NOMO-1 treated with dmso at 0.1 percent for 144 hours (cell line): ENCODE results near the gene L3MBTL4.
"Not testable (repeated sequence)": the region's sequence is repeated elsewhere in the genome, so short reads cannot be mapped to it uniquely, and the experiment has no call there.

ENCODE experiments used
- DNase-seq: peaks from one replicate; lab custom pipeline; 2025; ENCODE audit not compliant: unreplicated experiment; lab: John Stamatoyannopoulos, UW

The L3MBTL4 gene

DNA sequence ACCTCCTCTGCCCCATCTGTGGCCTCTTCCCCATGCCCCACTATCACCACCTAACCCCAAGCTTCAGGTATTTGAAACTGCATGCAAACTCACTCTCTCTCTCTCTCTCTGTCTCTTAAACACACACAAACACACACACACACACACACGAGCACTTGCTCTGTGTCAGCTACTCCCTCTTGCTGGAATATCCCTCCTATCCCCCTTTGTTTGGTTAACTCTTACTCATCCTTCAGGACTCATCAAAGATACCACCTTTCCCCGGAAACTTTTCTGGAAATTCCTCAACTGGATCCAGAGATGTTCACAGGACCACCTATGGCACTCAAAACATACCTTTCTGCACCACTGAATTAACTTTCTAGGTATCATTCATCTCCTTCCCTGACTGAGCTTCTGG is 296.6 kb downstream of the L3MBTL4 start:
- no peak for DNase-seq

DNA sequence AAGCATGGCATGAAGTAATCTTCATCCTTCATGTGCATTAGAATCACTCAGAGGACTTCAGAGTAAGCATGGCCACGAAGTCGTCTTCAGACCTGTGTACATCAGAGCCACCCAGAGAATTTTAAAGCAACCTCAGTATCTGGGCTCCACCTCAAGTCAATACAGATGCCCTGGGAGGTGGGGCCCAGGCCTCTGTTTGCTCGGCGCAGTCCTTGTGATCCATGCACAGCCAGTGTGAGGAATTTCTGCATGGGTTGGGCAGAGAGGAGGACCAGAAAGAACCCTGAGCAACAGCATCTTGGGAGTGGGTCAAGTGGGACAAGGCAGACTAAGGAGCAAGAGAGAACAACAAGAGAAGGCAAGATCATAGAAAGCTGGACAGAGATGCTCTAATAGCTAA is 299.0 kb downstream of the L3MBTL4 start:
- no peak for DNase-seq

DNA sequence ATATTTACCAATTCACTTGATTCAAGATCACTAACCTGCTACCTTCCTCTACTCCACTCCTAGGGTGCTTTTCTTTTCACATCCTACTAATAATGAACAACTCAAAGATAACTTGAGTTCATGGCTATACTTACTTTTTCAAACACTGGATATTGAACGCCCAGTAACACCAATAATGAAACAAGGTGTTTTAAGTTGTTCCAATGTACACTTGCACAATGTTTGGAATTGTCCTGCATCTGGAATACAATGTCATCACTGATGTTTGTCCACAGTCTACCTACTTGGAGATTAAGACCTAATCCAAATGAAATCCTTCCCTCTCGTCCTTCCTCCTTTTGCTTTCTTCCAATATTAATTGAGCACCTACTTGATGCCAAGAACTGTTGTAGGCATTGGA is 301.1 kb downstream of the L3MBTL4 start:
- no peak for DNase-seq

DNA sequence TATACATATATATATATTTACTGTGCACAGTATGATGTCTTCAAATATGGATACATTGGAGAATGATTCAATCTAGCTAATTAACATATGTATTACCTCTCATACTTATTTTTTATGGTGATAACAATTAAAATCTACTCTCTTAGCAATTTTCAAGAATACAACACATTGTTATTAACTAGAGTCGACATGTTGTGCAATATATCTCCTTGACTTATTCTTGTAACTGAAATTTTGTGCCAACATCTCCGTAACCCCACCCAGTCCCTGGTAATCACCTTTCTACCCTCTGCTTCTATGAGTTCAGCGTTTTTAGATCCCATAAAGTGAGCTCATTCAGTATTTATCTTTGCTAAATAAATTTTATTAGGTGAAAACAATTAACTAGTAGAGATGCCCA is 303.0 kb downstream of the L3MBTL4 start:
- DNase-seq = no peak

DNA sequence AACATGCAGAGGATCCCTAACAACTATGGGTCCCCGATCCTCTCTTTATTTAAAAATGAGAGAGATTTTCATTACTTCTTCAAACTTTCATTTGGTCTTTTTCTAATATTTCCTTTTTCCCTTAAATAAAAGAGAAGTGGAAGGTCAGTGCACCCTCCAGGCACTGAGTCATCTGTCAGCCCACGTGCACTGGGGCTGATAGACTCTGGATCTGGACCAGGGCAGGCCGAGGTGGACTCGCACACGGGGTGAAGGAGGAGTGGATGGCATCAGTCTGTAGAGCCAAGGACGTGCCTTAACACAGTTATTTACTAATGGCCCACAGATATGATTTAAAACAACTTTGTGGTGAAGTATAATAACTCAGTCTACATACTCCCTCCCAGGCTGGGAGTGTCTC is 305.0 kb downstream of the L3MBTL4 start:
- no peak for DNase-seq

DNA sequence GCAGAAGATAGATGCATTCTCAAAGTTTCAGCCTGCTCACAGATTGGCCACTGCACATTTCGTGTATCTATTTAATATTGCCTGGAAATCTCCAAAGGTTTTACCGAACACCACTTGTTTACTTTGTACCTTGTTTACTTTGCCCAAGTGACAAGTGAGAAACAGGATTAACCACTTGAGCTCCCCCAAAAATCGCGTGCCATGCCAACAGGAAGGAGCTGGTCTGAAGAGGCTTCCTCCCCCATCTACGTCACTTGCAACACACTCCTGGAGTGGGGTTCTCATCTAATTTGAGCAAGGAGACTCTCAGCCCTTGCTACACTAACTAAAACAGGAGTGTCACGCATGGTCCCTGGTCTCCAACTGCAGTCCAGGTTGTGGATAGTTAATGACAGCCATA is 306.9 kb downstream of the L3MBTL4 start:
- no peak for DNase-seq

DNA sequence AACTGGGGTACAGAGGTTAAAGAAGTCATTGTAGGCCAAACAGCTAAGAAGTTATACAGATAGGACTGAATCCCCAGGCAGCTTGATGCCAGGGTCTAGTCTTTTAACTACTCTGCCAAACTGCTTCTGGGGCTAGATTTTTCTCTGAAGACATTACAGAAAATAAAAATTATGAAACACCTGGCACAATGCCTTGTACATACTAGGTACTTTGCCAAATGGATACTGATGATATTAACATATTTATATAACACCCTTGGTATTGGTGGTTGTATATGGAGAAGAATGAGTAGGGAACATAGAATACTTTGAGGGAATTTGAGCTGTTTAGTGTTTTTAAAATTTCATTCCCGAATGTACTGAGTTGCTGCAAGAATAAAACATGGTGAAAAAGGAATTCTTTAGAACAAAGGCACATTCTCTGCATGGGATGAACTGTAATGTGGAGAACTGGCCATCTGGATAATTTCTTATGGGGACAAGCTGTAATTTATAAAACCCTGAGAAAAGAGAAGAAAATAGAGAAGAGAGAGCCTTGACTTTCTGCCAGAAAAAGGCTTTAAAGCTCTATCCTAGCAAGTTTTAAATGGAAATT is 308.5 kb downstream of the L3MBTL4 start:
- DNase-seq = no peak

DNA sequence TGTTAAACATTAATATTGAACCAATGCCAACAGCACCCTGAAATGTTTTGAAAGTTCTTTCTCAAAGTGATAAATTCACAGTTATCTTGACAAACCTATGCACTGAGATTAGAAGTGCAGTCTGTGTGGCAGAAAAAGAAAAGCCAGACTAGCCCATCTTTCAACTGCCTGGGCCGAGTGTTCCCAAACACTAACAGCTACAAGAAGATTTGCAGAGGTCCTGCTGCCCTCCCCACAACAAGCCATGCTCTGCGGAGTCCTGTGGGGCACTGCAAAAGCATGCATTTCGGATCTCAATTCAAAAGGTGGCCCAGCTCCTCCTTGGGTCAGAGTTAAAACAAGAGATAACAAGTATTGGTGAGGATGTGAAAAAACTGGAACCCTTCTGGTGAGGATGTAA is 311.0 kb downstream of the L3MBTL4 start:
- DNase-seq = no peak

DNA sequence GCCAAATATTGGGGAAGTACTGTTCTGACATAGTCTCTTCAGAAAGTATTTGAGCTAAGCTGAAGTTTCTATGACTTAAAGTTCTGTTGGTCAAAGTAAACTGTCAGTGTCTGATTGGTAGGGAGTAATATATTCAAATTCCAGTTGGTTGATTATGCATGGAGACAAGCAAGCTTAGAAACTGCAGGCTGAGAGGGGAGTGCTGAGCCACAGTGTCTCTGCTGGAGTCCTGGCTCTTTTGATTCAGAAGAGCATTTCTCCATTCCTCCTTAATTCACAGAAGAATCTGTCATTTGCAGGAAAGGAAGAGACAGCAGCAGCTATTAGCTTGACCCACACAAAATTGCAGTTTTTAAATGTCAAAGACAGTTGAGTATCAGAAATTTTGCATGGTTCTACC is 318.0 kb downstream of the L3MBTL4 start:
- DNase-seq = no peak

DNA sequence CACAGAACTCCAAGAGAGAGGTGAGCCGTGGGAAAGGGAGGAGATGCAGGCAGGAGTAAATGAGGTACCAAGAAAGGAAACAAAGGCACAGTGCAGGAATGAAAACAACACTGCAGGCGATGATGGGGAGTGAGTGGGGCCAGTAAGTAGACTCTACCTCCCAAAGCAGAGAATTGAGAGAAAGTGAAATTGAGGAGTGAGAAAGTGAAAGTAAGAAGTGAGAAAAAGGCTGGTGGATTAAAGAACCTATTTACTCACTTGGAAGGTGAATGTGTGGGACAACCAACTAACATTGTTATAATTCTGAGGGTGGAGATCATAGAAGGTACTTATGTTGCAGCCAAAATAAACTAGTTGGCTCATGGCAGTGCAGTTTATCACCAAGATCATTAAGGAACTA is 326.3 kb downstream of the L3MBTL4 start:
- DNase-seq = no peak

DNA sequence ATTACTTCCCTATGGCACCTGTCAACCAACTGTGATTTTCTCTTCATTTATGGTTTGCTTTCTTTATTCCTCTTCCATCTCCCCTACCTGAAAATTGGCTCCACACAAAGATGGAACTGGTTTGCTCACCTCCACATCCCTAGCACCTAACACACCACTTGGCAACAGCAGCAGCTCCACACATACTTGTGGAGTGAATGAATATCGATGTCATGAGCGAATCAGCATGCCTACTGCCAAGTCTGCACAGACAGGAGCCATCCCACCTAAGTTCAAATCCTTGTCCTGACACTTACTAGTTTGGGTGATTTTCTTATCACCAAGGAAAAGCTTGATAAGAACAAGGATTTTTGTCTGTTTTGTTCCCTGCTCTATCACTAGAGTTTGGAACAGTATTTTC is 328.0 kb downstream of the L3MBTL4 start:
- DNase-seq = no peak

DNA sequence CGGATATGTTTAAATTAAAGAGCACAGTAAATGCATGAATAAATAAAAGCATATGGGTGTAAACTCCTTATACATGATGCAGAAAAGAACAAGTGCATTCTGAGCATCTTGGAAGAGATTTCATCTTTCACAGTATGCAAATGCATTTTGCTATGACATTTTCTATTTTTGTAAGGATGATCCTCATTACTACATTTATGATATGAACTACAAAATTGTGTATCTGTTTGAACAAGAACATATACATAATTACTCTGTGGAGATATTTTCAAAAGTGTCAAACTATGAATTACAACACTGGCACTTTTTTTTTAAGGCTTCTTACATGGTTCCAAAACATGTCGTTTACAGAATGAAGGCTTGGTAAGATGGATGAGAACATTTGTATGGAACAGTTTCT is 335.3 kb downstream of the L3MBTL4 start:
- DNase-seq = no peak

DNA sequence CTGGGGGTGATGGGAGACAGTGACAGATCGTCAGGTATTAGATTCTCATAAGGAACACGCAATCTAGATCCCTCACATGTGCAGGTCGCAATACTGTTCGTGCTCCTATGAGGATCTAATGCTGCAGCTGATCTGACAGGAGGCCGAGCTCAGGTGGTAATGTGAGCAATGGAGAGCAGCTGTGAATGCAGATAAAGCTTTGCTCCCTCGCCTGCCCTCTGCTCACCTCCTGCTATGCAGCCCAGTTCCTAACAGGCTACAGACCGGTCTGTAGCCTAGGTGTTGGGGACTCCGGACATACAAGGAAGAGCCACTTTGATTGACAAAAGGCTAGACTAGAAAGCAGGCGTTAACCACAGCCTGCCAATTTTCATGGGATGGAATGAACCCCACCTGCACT is 335.8 kb downstream of the L3MBTL4 start:
- no peak for DNase-seq

DNA sequence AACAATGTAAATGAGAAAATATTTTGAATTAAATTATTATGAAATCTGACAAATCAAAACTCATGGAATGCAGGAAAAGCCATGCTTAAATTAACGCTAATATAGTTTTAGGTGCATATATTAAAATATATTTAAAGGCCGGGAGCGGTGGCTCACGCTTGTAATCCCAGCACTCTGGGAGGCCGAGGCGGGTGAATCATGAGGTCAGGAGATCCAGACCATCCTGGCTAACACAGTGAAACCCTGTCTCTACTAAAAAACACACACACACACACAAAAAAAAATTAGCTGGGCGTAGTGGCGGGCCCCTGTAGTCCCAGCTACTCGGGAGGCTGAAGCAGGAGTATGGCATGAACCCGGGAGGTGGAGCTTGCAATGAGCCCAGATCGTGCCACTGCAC is 342.3 kb downstream of the L3MBTL4 start:
- not testable (repeated sequence) for DNase-seq

DNA sequence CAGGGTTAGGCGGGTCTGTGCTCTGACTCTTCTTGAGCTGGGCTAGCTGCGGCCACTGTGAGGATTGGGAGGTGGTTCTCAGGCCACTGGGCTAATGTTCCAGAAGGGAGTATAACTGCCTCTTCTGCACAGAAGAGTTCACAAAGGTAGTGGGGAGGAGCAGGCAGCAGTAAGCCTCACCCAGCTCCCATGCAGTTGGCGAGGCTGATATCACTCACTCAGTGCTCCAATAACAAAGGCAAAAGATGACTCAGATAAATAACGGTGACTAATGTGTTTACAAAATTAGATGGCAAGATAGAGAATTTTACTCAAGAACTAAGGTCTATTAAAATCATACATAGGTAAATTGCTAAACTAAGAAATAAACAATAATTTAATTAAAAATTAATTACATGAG is 345.2 kb downstream of the L3MBTL4 start:
- no peak for DNase-seq

DNA sequence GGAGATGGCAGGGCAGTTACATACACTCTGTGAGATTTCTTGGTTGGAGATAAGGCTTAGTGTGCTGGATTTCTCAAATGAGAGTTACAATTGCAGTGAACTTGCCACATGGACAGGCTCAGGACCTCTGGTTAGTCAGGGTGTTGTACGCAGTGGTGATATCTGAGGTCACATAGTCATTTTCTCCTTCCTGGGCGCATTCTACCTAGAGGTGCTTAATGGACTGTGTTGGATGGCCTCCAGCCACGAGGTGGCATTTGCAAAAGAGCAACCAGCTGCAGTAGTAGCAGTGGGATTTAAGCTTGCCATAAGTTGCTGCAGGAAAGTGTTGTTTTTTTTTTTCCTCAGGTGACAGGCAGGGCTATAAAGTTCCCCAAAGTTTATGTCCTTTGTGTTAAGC is 345.6 kb downstream of the L3MBTL4 start:
- DNase-seq = no peak

DNA sequence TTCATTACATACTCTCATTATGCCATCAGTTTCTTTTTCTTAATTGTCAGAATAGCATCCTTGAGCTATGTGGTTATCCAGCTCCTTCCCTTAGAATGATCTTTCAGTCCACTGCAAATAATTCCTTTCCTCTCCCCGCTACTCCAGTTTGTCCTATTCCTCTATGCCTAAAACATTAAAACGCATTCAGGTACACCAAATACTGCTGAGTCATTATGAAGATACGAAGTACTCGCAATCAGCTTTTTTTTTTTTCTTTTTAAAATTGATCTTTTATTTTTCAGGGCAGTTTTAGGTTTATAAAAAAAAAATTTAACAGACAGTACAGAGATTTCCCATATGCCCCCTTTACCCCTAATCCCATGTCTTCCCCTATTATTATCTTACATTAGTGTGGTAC is 354.6 kb downstream of the L3MBTL4 start:
- no peak for DNase-seq

DNA sequence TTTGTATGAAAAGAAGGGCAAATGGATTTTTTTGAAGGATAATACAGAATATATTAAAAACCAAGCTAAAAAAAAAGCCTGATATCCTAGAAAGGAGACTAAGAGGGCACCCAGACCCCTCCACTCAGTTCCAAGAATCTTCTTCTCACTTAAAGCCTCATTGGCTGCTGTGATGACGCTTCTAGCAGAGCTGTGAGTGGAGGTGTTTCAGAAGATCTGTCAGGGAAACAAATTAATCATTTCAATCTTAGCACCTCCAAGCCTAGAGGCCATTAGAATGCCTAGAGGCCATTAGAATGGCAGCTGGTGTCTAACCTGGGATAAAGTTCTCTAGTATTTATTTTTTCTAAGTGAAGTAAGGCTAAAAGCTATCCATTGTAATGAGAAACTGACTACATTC is 355.2 kb downstream of the L3MBTL4 start:
- no peak for DNase-seq

DNA sequence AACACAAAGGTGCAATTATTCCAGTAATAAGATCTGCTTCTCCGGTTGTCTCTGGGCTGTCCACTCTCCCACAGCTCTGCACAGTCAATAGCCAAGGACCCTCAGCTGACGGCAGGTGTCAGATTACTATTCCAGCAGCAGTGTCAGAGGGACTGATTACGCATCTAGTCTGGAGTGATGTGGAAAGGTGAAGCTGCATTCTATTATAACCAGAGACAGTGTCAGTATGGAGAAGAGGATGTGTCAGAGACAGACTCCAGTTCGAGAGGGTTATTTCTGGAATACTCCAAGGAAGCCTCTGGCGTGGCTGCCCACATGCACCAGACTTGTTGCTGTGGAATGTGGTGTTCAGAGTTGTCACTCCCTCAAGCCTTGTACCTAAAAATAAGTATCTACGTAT is 355.8 kb downstream of the L3MBTL4 start:
- DNase-seq = no peak

DNA sequence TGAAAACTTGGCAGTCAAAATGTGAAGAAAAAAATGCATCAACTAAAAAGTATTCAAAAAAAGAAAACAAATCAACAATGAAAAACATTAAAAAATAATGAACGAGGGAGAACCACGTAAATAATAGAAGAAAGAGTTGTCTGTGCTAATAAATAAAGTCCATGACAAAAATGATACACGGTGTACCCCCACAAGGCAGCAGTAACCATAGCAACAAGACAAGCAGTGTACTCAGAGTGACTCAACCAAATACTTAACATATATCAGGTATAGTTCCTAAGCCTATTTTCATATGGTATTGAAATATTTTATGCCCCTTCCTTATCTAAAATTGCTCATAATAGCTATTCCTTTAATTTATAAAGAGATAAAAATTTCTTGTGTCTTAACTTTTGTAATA is 357.1 kb downstream of the L3MBTL4 start:
- DNase-seq = no peak

DNA sequence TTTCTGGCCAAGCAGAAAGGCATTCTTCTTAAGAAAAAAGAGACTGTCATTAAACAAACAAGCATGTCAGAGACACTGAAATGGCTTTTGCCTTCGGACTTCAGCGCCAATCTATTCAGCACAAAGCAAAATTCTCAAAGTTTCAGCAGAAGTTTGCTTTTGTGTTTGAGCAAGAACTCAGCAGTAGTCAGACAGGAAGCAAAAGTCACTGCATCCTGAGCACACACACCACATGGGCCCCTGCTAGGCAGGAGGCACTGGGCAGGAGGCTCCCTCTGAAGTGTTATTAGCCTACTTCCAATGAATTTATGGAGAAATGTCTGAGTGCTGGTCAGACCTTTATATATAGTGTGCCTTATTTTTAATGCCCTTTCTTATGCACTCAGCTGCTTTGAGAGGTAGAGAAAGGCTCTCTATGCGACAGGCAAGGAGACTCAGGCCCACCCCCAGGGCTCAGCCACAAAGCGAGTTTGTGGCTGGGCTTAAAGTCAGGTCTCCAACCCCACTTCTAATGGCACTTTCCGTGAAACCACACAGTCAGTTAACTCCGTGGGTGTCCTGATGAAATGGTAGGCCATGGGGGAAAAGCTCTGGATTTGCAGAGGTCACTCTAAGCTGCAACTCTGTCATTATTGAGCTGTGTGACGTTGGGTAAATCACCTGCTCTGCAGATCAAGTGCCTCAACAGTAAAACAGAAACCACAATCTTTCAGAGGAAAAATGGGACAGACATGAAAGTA is 358.4 kb downstream of the L3MBTL4 start:
- DNase-seq = no peak

DNA sequence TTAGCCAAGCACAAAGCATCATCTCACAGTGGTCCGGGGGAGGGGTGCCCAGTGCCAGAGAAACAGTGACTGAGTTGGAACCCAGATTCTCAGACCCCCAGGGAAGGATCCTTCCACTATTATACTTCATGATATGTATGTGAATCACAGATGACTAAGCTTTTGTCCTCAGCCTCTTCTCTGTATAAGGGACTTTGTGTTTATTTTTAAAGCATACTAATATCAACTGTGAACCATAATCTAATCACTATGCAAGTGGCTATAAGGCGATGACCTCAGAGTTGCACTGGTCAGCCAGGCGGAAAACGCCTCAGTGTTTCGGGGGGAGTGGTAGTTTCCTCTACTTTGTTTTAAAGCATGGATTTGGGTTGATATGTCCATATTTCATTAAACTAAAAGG is 359.0 kb downstream of the L3MBTL4 start:
- no peak for DNase-seq

DNA sequence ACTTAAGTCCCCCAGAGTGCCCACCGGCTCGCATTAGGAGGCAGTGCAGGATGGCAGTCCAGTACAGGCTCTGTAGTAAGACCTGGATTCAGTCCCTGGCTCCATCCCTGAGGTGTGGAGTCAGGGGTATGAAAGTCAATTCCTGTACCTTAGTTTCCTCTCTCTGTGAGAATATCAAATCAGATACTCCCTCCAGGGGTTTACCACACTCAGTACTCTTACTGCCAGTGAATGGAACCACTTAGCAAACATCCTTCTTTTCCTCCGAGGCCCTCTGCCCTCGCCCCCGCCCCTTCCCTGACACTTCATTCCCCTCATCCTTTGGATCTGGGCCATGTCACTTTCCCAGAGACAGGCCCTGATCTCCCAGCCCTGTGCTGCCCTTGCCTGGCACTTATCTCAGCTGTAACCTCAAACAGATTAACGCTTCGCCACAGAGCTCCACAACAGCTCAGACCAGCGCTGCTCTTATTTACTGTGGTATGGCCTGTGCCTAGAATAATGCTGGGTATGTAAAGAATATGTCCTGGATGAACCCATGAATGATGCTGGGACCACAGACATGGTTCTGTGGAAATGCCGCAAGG is 360.4 kb downstream of the L3MBTL4 start:
- no peak for DNase-seq
